Sciatic nerve (tissue), 2 donors: ENCODE measurements around the gene CFAP20DC. TPM values are rescaled to one million over a fixed set of nuclear protein-coding genes. Genes with fewer than 3 reads are reported as not detected.
"Not testable (repeated sequence)": the region's sequence is repeated elsewhere in the genome, so short reads cannot be mapped to it uniquely, and the experiment has no call there.

Source experiments
- ATAC-seq: fragments of 200-7000 bp; cut with Tn5 transposase; one replicate; pipeline ENCODE4 v1.9.1; 2020; ENCODE audit warnings: mild to moderate bottlenecking, moderate library complexity
- DNase-seq: peaks from one replicate; pipeline ENCODE4 v3.0.0-alpha.2; 2020; ENCODE audit warnings: low spot score
- intact Hi-C: fragments of 100-400 bp; cut with DNase I; formaldehyde crosslinking; loops from one replicate; pipeline ENCODE4 v1.14.2; 2022
- total RNA-seq: library from RNA; stranded (reverse); fragmentation: NEBNext Ultra II Directional; extraction: Animal tissue kit (Norgen Biotek cat#: 25700); gene quantifications from one replicate; pipeline ENCODE4 v1.2.1, GENCODE V29; 2021
- donor health status: DM: no; HTN: no; CAD: no.
- donor health status: DM: no; HTN: no; CAD: no.

Gene CFAP20DC
- total RNA-seq, 1 donor from 2014 or later: 0.49 TPM

- ATAC-seq (no peak), DNase-seq (no peak)
- intact Hi-C loops: no loop called here
Observed at GRCh38 chr3:58837856-58838255, 212.0 kb downstream of the CFAP20DC start.

GRCh38 chr3:58837141-58837843 is 212.5 kb downstream of the CFAP20DC start:
- DNase-seq (no peak), ATAC-seq (no peak)
- intact Hi-C loops: no loop called here

GRCh38 chr3:58835086-58835485 is 214.7 kb downstream of the CFAP20DC start:
- intact Hi-C loops: no loop called here
- no peak for DNase-seq
- ATAC-seq: no peak

GRCh38 chr3:58833491-58833890 is 216.3 kb downstream of the CFAP20DC start:
- no peak for DNase-seq
- no peak for ATAC-seq
- intact Hi-C loops: no loop called here

GRCh38 chr3:58829321-58830000 is 220.4 kb downstream of the CFAP20DC start:
- ATAC-seq: no peak

GRCh38 chr3:58824777-58825176 is 225.0 kb downstream of the CFAP20DC start:
- intact Hi-C loops: no loop called here
- ATAC-seq (no peak), DNase-seq (no peak)

More at GRCh38 chr3:58829321-58830000, 220.4 kb downstream of the CFAP20DC start:
- intact Hi-C loops: no loop called here
- DNase-seq: no peak

GRCh38 chr3:58824285-58824684 is 225.5 kb downstream of the CFAP20DC start:
- ATAC-seq (no peak), DNase-seq (no peak)
- intact Hi-C loops: no loop called here

GRCh38 chr3:58806551-58807244 is 243.1 kb downstream of the CFAP20DC start:
- intact Hi-C loops, ATAC-seq, DNase-seq: not testable (repeated sequence)

GRCh38 chr3:58804914-58805313 is 244.9 kb downstream of the CFAP20DC start:
- ATAC-seq: no peak
- DNase-seq: no peak
- intact Hi-C loops: no loop called here

- intact Hi-C loops: no loop called here
- ATAC-seq: no peak
- DNase-seq: no peak
Observed at GRCh38 chr3:58801541-58801940, 248.3 kb downstream of the CFAP20DC start.

GRCh38 chr3:58800940-58801339 is 248.9 kb downstream of the CFAP20DC start:
- no peak for ATAC-seq
- intact Hi-C loops: no loop called here
- no peak for DNase-seq

GRCh38 chr3:58800032-58800431 is 249.8 kb downstream of the CFAP20DC start:
- intact Hi-C loops: no loop called here
- DNase-seq (no peak), ATAC-seq (no peak)

GRCh38 chr3:58799271-58799670 is 250.6 kb downstream of the CFAP20DC start:
- no peak for ATAC-seq
- DNase-seq: no peak
- intact Hi-C loops: no loop called here

GRCh38 chr3:58798312-58798711 is 251.5 kb downstream of the CFAP20DC start:
- ATAC-seq: no peak
- intact Hi-C loops: no loop called here

GRCh38 chr3:58794750-58795149 is 255.1 kb downstream of the CFAP20DC start:
- intact Hi-C loops: no loop called here
- DNase-seq: no peak
- no peak for ATAC-seq

More at GRCh38 chr3:58798312-58798711, 251.5 kb downstream of the CFAP20DC start:
- no peak for DNase-seq

GRCh38 chr3:58793938-58794337 is 255.9 kb downstream of the CFAP20DC start:
- ATAC-seq: no peak
- intact Hi-C loops: no loop called here
- DNase-seq: no peak

GRCh38 chr3:58792921-58793451 is 256.8 kb downstream of the CFAP20DC start:
- no peak for ATAC-seq
- intact Hi-C loops: no loop called here
- DNase-seq: no peak

GRCh38 chr3:58789385-58789784 is 260.4 kb downstream of the CFAP20DC start:
- no peak for ATAC-seq
- no peak for DNase-seq
- intact Hi-C loops: no loop called here

- ATAC-seq (no peak), DNase-seq (no peak)
- intact Hi-C loops: no loop called here
Observed at GRCh38 chr3:58784888-58785287, 264.9 kb downstream of the CFAP20DC start.

- DNase-seq (no peak), ATAC-seq (no peak)
- intact Hi-C loops: no loop called here
Observed at GRCh38 chr3:58784425-58784824, 265.4 kb downstream of the CFAP20DC start.
